MM.1S (cell line): ENCODE results near the gene UCP3.

Source experiments
- EZH2 ChIP-seq: fragments of 300-600 bp; sonication (generic); optimal IDR thresholded peaks from 2 replicates; pipeline ENCODE3; 2017; ENCODE audit warnings: low read depth, mild to moderate bottlenecking, antibody characterized with exemption, low read length, mixed read lengths
- EZH2phosphoT487 ChIP-seq: fragments of 300-600 bp; sonication (generic); IDR thresholded peaks from 2 replicates; pipeline ENCODE4 v1.6.1; 2018; ENCODE audit warnings: antibody characterized with exemption, low read length
- TF ChIP-seq, protein P1 (sequence below): fragments of 300-600 bp; sonication (generic); IDR thresholded peaks from 2 replicates; pipeline ENCODE4 v1.5.1; 2016; ENCODE audit warnings: antibody characterized with exemption, low read length, mixed read lengths

DNA sequence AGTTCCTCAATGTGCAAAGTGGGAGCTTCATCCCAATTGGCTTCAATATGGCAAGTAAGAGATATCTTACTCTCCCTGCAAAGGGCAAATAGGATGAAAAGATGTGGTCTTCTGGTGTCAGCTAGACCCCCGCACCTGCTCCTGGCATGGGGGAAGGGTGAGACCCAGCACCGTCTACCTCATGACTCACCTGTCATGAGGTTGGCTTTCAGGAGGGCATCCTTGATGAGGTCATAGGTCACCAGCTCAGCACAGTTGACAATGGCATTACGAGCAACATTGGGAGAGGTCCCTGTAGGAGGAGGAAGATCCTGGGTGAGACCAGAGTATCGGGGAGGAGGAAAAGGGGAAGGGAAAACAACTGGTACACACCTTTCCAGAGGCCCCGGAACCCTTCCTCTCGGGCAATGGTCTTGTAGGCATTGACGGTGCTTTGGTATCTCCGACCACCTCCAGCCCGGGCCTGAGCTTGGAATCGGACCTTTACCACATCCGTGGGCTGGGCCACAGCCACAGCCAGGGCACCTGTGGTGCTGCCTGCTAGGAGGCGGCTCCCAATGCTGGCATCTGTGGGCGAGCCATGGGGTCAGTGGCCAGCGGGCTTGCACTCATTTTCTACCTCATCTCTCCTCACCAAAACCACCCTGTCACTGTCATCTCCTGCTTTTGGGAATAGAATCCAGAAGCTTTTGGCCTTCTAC lies 32.3 kb downstream of the UCP3 start:
- TF ChIP-seq, protein P1, sequence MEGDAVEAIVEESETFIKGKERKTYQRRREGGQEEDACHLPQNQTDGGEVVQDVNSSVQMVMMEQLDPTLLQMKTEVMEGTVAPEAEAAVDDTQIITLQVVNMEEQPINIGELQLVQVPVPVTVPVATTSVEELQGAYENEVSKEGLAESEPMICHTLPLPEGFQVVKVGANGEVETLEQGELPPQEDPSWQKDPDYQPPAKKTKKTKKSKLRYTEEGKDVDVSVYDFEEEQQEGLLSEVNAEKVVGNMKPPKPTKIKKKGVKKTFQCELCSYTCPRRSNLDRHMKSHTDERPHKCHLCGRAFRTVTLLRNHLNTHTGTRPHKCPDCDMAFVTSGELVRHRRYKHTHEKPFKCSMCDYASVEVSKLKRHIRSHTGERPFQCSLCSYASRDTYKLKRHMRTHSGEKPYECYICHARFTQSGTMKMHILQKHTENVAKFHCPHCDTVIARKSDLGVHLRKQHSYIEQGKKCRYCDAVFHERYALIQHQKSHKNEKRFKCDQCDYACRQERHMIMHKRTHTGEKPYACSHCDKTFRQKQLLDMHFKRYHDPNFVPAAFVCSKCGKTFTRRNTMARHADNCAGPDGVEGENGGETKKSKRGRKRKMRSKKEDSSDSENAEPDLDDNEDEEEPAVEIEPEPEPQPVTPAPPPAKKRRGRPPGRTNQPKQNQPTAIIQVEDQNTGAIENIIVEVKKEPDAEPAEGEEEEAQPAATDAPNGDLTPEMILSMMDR, result no peak
- TF ChIP-seq EZH2, result no peak
- no peak for TF ChIP-seq EZH2phosphoT487
